Measurements from ENCODE around the gene RBM47.
A peak's percentile ranks its signal among the peaks of the same experiment; 100 is the strongest.
"Not testable (repeated sequence)": the region's sequence is repeated elsewhere in the genome, so short reads cannot be mapped to it uniquely, and the experiment has no call there.

Gene RBM47

GRCh38 chr4:40486534-40486933 is 143.1 kb downstream of the RBM47 start:
- DNase-seq (ENCODE audit: low spot score) = no peak

- DNase-seq (ENCODE audit: low spot score) = no peak
Measured at GRCh38 chr4:40484346-40485090, 145.1 kb downstream of the RBM47 start.

GRCh38 chr4:40482985-40483647 is 146.5 kb downstream of the RBM47 start:
- DNase-seq (ENCODE audit: low spot score) = no peak

GRCh38 chr4:40481977-40482376 is 147.7 kb downstream of the RBM47 start:
- DNase-seq (ENCODE audit: low spot score) = no peak

- DNase-seq (ENCODE audit: low spot score) = no peak
Measured at GRCh38 chr4:40480291-40480690, 149.4 kb downstream of the RBM47 start.

- DNase-seq (ENCODE audit: low spot score) = no peak
Measured at GRCh38 chr4:40479378-40479777, 150.3 kb downstream of the RBM47 start.

- no peak for DNase-seq (ENCODE audit: low spot score)
Measured at GRCh38 chr4:40475609-40476008, 154.1 kb downstream of the RBM47 start.

- no peak for DNase-seq (ENCODE audit: low spot score)
Measured at GRCh38 chr4:40473578-40474388, 155.9 kb downstream of the RBM47 start.

- no peak for DNase-seq (ENCODE audit: low spot score)
Measured at GRCh38 chr4:40471923-40472322, 157.7 kb downstream of the RBM47 start.

GRCh38 chr4:40466789-40467188 is 162.9 kb downstream of the RBM47 start:
- DNase-seq (ENCODE audit: low spot score) = no peak

- peak; percentile 56 for DNase-seq (ENCODE audit: low spot score)
Measured at GRCh38 chr4:40462326-40462725, 167.3 kb downstream of the RBM47 start.

GRCh38 chr4:40461879-40462278 is 167.8 kb downstream of the RBM47 start:
- DNase-seq (ENCODE audit: low spot score) = no peak

- DNase-seq (ENCODE audit: low spot score) = no peak
Measured at GRCh38 chr4:40461062-40461461, 168.6 kb downstream of the RBM47 start.

- DNase-seq (ENCODE audit: low spot score) = no peak
Measured at GRCh38 chr4:40458683-40459082, 171.0 kb downstream of the RBM47 start.

- DNase-seq (ENCODE audit: low spot score) = no peak
Measured at GRCh38 chr4:40458109-40458508, 171.6 kb downstream of the RBM47 start.

- no peak for DNase-seq (ENCODE audit: low spot score)
Measured at GRCh38 chr4:40455340-40455902, 174.2 kb downstream of the RBM47 start.

GRCh38 chr4:40454816-40455215 is 174.8 kb downstream of the RBM47 start:
- no peak for DNase-seq (ENCODE audit: low spot score)

- DNase-seq (ENCODE audit: low spot score) = no peak
Measured at GRCh38 chr4:40453912-40454311, 175.8 kb downstream of the RBM47 start.

GRCh38 chr4:40448875-40449274 is 180.8 kb downstream of the RBM47 start:
- no peak for DNase-seq (ENCODE audit: low spot score)

GRCh38 chr4:40446839-40447238 is 182.8 kb downstream of the RBM47 start:
- DNase-seq (ENCODE audit: low spot score) = no peak

- not testable (repeated sequence) for DNase-seq (ENCODE audit: low spot score)
Measured at GRCh38 chr4:40446261-40446750, 183.4 kb downstream of the RBM47 start.

GRCh38 chr4:40445671-40446070 is 184.0 kb downstream of the RBM47 start:
- no peak for DNase-seq (ENCODE audit: low spot score)

Data from NAMALWA (cell line).